ENCODE data around the gene DDX53.

The DDX53 gene

GRCh38 chrX:23048806-23049573 lies 49.2 kb downstream of the DDX53 start:
- no peak overlapping the region for H3K4me3 ChIP-seq (ENCODE audit: low read depth, low read length)

GRCh38 chrX:23052324-23052723 lies 52.6 kb downstream of the DDX53 start:
- no peak overlapping the region for H3K4me3 ChIP-seq (ENCODE audit: low read depth, low read length)

All from iPS-11a (cell line).